ENCODE measurements around the gene NUSAP1.

DNA sequence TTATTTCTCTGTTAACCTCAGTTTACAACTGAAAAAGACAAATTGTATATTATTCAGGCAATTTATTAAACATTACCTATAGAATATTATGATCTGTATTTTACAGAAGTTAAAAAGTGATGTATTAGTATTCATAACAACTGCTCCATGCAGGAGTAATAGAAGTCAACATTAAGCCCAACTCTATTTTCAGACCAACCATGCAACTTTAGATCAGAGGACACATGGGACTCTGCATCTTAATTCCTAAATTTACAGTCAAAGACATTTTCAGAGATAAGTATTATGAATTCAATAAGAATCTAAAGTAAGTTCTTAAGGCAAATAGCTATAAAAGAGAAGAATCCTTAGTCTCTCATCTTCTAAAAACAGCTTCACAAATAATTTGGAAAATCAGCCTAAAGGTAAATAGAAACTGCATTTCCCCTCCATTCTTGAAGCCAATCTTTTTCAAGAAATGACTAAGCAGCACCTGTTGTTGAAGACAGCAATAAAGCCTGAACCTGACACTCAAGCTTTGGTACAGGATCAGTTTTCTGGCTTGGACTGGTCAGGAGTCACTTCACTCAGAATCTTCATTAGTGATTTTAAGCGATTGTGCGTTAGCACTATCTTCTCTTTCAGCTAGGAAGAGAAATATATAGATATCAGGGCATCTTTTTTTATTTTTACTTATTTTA lies 23.3 kb upstream of the NUSAP1 start:
- TF ChIP-seq ZNF8 (CRISPR knock-in tag; IDR thresholded peaks at IDR 0.05) (no peak), PATZ1 (CRISPR knock-in tag; IDR thresholded peaks at IDR 0.05; ENCODE audit: borderline replicate concordance) (no peak), POU6F1 (CRISPR knock-in tag; IDR thresholded peaks at IDR 0.05; ENCODE audit: borderline replicate concordance, low read depth) (no peak), ZNF70 (CRISPR knock-in tag; IDR thresholded peaks at IDR 0.05) (no peak)

Data from SK-N-SH treated with all-trans-retinoic acid at 6 μM for 48 hours (cell line).